Measurements from ENCODE around the gene STAC.

DNA sequence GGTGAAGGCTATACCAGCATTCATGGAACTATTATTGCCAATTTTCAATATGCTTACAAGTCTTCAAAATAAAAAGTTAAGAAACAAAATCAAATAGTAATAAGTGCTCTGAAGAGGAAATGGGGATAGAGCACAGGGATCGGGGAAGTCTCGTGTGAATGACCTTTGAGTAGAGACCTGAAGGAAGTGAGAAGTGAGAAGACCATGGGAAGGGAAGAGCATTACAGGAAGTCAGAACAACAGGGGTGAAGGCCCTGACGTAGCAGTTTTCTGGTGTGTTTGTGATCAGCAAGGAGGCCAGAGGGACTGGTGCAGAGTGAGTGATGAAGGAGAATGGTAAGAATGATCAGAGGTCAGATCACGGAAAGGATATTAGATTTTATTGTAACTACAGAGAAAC, 48.1 kb downstream of the STAC start:
- TF ChIP-seq CTCF (IDR thresholded peaks at IDR 0.05; ENCODE audit: insufficient read depth, low read length) (no peak), POLR2AphosphoS5 (IDR thresholded peaks at IDR 0.05; ENCODE audit: low read depth) (no peak), SPI1 (IDR thresholded peaks at IDR 0.05; ENCODE audit: borderline replicate concordance, low read depth) (no peak), REST (IDR thresholded peaks at IDR 0.05; ENCODE audit: insufficient replicate concordance, low read depth) (no peak), GABPA (IDR thresholded peaks at IDR 0.05; ENCODE audit: low read depth) (no peak)
